SIG-M5 treated with dmso at 0.1 percent for 504 hours (cell line): ENCODE results near the gene SLC26A1.

ENCODE experiments used
- DNase-seq: peaks from one replicate; lab custom pipeline; 2025; ENCODE audit not compliant: unreplicated experiment; lab: John Stamatoyannopoulos, UW

Gene SLC26A1

DNA sequence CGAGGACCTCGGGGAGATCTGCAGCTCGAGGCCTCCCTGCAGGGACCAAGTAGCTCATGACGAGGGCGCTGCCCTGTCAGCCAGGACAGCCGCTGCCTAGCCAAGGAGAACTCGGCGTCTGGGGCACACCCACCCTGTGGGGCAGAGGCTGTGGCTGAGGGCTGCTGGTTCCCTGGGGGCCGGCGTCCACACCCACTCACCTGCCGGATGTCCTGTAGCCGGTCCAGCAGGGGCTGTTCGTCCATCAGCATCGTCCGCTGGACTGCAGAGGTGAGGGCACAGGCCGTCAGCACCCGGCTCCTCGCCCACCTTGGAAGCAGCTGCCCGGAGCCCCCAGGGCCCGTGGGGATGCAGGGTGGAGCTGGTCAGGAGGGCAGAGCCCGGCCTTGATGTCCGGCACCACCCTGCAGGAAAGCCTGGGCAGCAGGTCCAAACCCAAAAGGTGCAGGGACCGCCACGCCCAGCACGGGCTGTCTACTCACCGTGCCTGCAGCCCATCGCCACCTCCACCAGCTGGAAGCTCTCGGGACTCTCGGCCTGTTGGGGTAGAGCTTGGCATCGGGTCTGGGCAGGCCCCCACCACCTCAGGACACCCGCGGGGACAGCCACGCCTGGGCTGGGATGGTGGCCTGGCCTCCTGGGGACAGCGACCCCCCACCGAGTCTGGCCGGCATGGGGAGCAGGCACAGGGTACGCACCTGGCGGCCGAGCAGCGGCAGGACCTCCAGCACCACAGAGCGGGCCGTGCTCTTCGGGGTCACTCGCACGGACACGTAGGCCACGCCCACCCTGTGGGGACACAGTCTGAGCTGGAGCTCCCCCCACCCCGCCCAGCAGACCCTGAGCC, 26.7 kb downstream of the SLC26A1 start:
- no peak for DNase-seq

DNA sequence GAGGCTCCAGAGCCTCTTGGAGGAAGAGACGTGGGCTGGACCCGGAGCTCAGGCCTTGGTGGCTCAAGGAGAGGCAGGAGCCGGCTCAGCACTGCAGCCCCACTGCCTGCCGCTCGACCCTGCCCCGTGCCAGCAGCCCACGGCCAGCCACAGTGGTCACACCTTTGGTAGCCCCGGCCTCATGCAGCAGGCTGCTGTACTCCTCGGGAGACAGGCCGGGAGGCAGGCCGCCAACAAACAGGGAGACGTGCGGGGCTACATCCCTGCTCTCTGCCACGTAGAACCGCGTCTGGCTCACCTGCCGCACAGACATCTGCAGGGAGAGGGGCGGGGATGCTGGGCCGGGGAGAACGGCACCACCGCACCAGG, 27.5 kb downstream of the SLC26A1 start:
- DNase-seq = no peak

DNA sequence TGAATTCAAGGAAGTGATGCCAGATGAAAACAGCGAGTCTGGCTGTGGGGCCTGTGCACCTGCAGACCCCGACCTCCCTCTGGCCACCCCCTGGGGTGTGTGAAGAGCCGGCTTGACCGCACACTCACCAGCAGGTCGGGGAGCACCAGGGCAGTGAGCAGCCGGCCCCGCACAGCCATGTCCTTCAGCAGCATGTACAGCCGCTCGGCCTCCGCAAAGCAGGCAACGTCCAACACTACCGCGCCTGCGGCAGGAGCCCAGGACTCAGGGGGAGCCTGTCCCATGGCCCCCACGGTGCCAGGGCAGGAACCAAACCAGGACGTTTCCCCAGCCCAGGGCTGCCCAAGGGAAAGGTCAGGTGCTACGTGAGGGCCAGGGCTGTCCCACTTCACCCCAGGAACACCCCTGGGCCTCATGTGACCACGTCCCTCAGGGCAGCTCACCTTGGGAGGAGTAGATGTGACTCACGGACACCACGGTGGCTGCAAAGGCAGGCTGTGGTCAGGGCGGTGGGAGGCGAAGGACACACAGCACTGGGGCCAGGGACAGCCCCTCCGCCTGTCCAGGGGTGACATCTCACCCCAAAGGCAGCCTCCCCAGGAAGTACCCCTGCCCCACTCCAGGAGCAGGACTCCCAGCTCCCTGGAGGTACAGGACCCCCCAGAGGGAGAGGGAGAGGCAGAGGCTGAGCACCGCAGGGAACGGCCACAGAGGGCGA, 28.0 kb downstream of the SLC26A1 start:
- DNase-seq = no peak

DNA sequence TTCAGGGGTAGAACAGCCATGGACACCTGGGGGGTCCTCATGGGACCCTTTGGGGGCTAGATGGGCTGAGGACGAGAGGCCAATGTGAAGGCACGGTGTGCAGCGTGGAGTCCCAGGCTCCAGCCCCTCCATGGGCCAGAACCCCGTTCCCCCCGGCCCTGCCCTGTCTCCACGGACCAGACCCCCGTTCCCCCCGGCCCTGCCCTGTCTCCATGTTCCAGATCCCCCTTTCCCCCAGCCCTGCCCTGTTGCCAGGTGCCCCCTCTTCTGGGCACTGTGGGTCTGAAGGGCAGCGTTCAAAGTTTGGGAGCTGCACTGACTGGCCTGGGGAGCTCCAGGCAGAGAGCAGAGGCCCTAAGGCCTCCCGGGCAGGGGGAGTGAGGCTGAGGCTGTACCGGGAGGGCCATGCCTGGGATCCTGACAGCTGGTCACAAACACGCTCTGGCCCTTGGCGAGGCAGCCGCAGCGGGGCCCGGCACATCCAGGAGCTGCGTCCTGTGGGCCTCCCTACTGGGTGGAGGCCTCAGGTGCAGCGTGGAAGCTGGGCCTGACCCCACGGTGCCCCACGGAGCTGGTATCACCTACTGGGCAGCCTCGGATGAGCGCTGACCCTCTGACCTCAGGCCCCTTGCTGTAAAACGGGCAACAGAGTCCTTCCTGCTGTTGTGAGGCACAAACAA, 28.7 kb downstream of the SLC26A1 start:
- DNase-seq = no peak

DNA sequence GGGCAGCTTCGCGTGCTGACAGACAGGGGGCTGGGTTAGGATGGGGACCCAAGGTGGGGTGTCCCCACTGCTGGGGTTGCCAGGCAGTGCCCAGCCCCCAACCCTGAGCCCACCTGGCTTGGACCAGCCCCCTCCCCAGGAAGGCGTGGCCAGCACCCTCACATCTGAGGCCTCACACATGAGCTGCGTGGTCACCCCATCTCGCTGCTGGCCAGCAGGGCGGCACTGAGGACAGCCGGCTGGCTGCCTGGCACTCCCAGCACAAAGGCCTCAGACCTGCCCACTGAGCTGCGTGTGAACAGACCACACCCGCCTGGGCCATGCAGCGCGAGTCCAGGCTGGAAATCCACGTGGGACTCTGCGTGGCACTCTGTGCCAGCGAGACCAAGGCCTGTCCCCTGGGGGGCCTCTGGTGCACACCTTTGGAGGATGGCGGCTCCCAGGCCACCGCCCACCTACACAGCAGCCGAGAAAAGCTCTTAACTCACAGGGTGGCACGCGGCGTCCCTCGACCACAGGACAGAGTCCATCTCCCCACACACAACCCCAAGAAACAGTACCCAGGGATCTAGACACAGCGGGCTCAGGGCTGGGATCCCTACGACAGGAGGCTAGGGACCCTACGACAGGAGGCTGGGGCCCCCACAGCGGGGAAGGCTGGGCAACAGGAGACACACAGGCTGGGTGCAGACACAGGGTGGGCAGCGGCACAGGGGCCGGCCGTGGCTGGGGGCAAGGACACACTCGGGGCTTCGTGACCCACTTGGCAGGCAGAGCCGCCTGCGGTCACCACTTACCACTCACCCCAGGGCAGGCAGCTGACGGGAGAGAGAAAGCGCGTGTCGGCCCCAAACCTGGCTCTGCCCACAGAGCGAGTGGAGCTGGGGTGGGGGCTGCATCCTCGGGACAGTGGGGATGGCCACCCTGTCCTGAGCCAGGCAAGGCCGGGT, 29.7 kb downstream of the SLC26A1 start:
- no peak for DNase-seq

DNA sequence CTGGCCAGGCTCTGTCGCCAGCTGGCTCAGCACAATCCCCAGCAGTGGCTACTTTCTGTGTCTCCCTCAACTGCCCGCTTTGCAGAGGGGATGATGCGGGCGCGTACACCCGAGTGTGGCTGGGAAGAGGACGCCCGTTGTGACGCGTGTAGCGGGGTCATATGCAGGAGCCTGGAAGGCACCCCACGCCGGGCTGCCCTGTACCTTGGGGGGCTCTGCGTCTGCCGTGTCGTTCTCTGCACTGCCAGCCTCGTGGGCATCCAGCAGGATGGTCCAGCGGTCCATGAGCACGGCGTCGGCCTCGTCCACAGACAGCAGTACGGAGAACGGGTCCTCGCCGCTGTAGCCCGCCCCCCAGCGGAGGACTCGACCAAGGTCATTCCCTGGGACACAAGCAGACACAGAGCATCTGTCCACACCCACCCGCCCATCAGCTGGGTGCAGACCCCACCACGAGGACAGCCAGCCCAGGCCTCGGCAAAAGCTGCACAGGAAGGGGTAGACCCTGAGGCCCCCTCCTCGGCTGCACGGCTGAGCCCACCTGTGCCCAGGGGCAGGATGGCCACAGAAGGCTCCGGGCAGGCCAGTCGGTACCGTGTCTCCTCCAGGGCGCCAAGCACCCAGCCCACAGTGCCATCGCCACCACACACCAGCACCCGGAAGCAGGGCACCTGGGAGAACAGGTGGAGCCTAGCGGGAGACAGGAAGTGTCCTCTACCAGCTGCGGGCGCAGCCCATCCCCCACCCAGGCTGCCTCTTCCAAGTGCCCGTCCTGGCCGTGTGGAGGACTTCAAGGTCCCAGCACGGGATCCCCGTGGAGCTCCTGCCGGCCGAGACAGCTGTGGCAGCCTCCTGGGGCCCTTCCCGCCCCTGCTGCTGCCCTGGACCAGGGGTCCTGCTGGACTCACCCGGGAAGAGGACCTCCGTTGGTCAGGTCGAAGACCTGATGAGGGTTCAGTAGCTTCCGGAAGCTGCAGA, 30.7 kb downstream of the SLC26A1 start:
- no peak for DNase-seq

DNA sequence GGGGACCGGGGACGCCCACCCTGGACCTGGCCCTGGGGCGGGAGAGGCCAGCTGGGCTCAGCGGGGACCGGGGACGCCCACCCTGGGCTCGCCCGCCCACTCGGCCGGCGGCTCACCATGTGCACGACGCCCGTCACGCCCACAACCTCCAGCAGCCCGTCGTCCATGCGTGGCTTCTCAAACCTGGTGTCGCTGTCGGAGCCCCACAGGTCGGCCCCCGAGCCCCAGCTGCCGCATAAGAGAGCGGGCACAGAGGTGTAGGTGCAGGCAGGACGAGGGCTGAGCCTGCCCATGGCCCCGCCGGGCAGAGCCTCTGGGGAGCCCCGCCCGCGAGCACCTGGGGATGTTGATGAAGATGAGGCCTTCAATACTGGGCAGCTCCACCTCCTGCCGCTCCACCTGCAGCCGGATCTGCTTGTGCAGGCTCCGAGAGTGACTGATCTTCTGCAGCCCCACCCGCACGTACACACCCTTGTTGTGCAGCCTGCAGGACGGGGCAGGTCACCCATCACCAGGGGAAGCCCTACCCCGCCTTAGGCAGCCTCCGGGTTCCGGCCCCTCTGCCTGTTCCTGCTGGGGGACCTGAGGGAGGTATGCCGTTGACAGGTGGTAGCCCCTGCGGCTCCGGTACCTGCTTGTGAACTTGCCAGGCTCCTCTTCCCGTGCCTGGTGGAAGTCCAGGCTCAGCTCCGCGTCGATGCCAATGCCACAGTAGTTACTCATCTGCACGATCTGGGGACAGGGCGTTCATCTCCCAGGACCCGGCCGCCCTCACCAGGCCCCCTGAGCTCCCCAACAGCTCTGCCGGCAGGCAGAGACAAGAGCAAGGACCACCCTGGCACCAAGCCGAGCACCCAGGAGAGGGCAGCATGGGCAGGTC, 31.6 kb downstream of the SLC26A1 start:
- DNase-seq = no peak

DNA sequence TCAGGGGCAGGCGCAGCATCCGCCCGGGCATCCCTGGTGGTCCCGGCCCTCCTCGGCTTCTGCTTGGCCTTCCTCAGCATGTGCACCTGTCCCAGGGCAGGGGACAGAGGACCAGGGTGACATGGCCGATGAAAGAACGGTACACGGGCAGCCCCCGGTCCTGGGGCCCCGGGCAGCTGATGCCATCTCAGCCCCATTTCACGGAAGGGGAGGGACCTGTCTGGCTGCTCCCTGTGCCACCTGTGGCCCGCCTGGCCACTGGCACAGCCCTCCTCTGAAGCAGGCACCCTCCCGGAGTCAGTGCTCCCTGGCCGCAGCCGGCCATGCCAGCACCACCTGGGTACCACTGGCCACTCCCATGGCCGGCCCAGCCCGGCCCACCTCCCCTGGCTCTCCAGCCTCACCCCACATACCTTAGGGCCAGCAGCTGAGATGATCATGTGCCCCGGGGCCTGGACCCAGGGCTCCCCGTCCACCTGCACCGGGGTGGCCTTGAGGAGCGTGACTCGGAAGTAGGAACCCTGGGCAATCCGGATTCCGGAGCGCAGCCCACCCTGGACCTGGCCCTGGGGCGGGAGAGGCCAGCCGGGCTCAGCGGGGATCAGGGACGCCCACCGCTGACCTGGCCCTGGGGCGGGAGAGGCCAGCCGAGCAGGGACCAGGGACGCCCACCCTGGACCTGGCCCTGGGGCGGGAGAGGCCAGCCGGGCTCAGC, 32.4 kb downstream of the SLC26A1 start:
- no peak for DNase-seq

DNA sequence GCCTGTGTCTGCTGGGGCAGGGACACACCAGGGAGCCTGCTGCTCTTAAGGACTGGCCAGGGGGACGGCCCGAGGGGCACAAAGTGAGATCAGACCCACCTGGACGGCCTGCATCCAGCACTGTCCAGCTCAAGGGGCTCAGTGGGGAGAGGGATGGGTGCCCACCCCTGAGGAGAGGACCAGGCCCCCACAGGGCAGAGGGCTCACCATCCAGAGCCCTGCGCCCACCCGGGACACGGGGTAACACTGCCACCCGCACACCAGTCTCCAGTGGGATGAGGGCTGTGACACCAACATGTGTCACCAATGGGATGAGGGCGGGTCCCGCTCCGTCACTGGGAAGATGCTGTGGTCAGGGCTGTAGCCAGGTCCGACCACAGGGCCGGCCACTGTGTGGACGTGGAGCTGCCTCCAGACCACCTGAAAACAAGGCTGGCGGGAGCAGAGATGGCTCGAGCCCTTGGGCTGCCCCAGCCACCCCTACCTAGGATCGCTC, 33.0 kb downstream of the SLC26A1 start:
- DNase-seq = no peak

DNA sequence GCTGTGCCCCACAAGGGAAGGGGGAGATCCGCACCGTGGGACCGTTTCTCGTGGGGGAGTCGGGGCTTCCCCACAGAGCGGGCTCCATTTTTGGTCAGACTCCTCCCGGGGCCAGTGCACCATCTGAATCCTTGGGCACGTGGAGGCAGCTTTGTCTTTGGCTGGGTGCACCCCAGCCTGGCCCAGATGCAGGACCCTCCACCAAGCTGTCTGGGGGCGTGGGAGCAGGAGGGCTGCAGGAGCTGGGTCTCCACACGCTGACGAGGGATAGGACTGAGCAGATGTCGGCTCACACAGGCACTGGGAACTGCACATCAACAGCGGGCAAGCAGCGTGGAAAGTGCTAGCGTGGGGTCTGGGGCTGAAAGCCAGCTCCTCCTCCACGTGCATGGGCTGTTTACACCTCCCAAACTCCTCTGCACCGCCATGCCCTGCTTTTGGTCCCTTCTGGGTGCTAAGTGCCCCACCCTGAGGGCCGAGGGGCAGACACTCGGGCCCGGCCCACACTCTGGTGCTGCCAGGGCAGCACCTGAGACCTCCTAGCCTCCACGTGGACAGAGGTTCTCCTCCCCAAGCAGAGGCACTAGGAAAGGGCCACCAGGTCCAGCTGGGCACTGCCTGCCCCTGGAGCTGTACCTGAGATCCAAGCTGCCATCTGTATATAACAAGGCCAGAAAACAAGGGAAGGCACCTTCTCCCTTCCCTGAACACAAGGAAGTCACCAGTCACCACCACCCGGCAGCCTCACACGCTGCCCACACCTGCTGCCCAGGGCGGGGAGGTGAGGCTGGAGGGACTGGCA, 33.7 kb downstream of the SLC26A1 start:
- no peak for DNase-seq

DNA sequence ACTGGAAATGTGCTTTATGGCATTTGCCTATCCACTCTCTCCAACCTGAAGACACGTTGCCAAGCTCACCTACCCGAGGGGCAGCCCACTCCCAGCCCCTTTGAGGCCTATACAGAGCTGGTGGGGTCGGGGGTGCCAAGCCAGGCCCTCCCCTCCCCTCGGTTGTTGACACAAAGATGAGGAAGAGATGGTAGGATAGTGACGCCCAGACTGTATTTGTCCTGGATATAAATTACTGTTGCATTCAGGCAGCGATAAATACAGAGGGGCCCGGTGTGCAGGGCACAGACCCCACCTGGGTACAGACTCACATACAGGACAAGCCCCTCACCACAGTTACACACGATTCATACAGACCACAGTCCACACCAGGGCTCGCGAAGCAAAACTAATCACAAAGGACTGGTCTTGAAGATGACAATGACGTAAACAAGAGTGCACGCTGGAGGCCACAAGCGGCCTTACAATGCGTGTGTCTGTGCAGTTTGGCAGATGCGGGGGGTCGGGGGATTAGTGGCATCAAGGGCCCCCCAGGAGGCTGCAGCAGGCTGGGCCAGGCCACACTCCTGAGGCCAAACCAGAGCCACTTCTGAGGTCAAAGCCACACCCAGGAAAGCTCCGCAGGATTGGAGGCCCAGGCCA, 34.4 kb downstream of the SLC26A1 start:
- no peak for DNase-seq

DNA sequence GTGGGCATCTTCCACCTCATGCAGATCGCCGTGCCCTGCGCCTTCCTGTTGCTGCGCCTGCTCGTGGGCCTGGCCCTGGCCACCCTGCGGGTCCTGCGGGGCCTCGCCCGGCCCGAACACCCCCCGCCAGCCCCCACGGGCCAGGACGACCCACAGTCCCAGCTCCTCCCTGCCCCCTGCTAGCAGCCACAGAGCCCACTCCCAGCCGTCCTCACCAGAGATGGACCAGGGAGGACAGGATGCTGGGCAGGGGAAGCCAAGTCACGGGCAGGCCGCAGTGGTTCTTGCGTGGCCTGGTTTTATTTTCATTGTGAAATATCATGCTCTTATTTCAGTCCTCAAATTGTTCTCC, 34.9 kb downstream of the SLC26A1 start:
- no peak for DNase-seq

DNA sequence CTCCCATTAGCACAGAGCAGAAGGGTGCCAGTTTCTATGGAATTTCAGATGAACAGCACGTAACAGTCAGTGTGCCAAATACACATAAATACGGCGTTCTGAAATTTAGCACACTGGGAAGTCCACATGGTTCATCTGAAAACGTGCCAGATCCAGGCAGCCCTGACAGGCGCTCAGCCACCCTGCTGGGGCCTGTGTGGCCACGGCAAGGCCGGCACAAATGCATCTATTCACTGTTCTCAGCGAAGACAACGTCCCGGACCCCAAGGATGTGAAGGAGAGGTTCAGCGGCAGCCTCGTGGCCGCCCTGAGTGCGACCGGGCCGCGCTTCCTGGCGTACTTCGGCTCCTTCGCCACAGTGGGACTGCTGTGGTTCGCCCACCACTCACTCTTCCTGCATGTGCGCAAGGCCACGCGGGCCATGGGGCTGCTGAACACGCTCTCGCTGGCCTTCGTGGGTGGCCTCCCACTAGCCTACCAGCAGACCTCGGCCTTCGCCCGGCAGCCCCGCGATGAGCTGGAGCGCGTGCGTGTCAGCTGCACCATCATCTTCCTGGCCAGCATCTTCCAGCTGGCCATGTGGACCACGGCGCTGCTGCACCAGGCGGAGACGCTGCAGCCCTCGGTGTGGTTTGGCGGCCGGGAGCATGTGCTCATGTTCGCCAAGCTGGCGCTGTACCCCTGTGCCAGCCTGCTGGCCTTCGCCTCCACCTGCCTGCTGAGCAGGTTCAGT, 35.5 kb downstream of the SLC26A1 start:
- DNase-seq = no peak

DNA sequence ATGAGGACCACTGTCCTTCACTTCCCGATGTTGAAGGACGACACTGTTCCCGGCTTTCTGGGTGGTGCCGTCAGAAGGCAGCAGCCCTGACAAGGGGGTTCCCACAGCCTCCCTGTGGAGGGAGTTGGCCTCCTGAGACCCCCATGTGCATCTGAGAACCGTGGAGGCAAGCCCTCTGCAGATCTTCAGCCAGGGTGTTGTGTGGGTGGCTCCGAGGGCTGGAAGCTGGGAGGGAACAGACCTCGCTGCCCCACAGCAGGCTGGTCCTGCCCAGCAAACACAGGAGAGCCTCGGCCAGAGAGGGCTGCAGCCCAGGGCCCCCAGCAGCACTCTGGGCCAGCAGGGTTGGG, 36.0 kb downstream of the SLC26A1 start:
- DNase-seq = no peak

DNA sequence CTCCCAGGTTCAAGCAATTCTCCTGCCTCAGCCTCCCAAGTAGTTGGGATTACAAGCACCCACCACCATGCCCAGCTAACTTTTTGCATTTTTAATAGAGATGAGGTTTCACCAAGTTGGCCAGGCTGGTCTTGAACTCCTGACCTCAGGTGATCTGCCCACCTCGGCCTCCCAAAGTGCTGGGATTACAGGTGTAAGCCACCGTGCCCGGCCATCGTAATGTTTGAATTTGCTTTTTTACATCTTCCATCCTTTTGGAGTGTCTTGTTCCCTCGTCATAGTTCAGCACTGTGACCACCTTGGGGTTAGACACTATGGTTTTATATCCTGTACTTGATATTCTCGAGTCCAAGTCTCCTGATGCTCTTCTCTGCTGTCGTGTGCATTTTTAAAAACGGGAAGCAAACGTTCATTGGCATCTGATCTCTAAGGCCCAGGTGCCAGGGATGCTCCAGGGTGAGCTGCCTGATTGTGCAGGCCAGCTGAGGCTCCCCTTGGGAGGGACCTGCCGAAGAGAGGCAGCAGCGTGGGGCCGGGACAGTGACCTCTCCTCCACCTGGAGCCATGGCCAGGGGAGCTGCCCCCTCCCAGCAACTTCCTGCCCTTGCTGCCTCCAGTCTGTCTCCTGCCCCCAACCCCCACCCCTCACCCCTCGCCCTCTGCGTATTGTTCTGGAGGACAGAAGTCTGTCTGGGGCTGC, 36.5 kb downstream of the SLC26A1 start:
- no peak for DNase-seq
